ENCODE data around the gene SORCS2. TPM values are rescaled to one million over a fixed set of nuclear protein-coding genes. Genes with fewer than 3 reads are reported as not detected.

The SORCS2 gene
- total and polyA plus RNA-seq, 3 donors from 2014 or later = 2.7 to 4.6 (median 2.9) TPM

DNA sequence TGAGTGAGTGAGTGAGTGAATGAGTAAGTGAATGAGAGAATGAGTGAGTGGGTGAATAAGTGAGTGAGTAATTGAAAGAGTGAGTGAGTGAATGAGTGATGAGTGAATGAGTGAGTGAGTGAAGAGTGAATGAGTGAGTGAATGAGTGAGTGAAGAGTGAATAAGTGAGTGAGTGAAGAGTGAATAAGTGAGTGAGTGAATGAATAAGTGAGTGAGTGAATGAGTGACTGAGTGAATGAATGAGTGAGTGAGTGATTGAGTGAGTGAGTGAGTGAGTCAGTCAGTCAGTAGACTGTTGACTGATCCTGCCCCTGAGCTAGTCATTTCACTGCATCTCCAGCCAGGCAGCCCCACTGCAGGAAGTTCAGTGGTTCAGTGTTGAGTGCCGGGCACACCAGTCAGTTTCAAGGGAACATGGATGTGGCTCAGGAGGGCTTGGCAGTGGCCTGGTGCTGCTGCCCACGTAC lies 470.8 kb downstream of the SORCS2 start:
- 71 to 79% methylated on average over 2 of the region's 2 CpGs for WGBS, 2 donors
- Histone ChIP-seq H3K27me3 (no peaks in the 10 kb centered on the region), H3K27ac (no peak overlapping the region), H3K4me3 (no peak overlapping the region), H3K4me1 (peaks cover 7% of the 10 kb centered on the region), H3K9me3 (no peaks in the 10 kb centered on the region), H3K36me3 (ENCODE audit: low read depth, missing control alignments) (no peaks in the 10 kb centered on the region)
- intact Hi-C loops (cut with DNase I; ENCODE audit: low total_unique reads) = no loop called here
- no peak for DNase-seq
- TF ChIP-seq, protein P1, sequence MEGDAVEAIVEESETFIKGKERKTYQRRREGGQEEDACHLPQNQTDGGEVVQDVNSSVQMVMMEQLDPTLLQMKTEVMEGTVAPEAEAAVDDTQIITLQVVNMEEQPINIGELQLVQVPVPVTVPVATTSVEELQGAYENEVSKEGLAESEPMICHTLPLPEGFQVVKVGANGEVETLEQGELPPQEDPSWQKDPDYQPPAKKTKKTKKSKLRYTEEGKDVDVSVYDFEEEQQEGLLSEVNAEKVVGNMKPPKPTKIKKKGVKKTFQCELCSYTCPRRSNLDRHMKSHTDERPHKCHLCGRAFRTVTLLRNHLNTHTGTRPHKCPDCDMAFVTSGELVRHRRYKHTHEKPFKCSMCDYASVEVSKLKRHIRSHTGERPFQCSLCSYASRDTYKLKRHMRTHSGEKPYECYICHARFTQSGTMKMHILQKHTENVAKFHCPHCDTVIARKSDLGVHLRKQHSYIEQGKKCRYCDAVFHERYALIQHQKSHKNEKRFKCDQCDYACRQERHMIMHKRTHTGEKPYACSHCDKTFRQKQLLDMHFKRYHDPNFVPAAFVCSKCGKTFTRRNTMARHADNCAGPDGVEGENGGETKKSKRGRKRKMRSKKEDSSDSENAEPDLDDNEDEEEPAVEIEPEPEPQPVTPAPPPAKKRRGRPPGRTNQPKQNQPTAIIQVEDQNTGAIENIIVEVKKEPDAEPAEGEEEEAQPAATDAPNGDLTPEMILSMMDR (IDR thresholded peaks at IDR 0.05) = no peak

DNA sequence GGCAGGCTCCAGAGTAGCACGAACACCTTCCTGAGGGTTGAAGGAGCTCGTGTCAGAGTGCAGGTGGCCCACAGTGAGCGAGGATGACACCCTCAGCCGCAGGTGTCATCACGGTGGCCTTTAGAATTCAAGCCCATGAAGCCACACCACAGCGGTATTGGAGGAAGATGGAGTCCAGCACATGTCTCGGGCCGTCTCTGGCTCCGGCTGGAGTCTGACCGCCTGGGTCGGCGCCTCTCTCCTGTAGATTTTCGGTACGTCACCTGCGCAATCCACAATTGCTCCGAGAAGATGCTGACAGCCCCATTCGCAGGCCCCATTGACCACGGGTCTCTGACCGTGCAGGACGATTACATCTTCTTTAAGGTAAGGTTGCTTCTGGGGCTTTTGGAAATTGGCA lies 471.8 kb downstream of the SORCS2 start:
- 91 to 100% methylated on average over 11 to 20 of the region's 20 CpGs for whole genome bisulfite sequencing, 2 donors
- Histone ChIP-seq H3K27me3 (no peaks in the 10 kb centered on the region), H3K36me3 (ENCODE audit: low read depth, missing control alignments) (no peaks in the 10 kb centered on the region), H3K27ac (no peak overlapping the region), H3K4me1 (peaks cover 7% of the 10 kb centered on the region), H3K9me3 (no peaks in the 10 kb centered on the region), H3K4me3 (no peak overlapping the region)
- no peak for TF ChIP-seq POLR2A (IDR thresholded peaks at IDR 0.05)
- TF ChIP-seq, protein P1 (IDR thresholded peaks at IDR 0.05) = no peak
- intact Hi-C loops (cut with DNase I; ENCODE audit: low total_unique reads) = no loop called here
- DNase-seq = no peak

DNA sequence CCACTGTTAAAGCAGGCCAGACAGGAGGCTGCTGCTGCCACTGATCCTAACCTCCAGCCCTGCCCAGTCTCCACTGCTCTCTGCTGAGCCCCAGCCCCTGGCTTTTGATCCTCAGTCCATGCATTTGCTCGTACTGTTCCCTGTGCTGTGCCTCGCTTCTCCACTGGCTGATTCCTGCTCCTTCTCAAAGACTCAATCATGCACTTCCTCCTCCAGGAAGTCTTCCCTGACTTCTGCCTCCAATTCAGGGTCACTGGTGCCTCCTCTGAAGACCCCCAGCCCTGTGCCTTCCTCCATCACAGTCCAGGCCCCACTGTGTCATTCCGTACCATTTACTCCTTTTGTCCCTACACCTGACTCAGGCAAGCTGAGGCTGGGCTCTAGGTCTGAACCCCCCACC lies 473.0 kb downstream of the SORCS2 start:
- intact Hi-C loops (cut with DNase I; ENCODE audit: low total_unique reads) = no loop called here
- H3K4me3 ChIP-seq = no peak overlapping the region
- no peaks in the 10 kb centered on the region for H3K27me3 ChIP-seq
- H3K9me3 ChIP-seq = no peaks in the 10 kb centered on the region
- no peak for DNase-seq
- H3K4me1 ChIP-seq = peaks cover 5% of the 10 kb centered on the region
- TF ChIP-seq POLR2A (IDR thresholded peaks at IDR 0.05) = no peak
- TF ChIP-seq, protein P1 (IDR thresholded peaks at IDR 0.05) = no peak
- no peak overlapping the region for H3K27ac ChIP-seq
- no peaks in the 10 kb centered on the region for H3K36me3 ChIP-seq (ENCODE audit: low read depth, missing control alignments)
- WGBS, 2 donors = 93 to 96% methylated on average over 3 of the region's 3 CpGs

DNA sequence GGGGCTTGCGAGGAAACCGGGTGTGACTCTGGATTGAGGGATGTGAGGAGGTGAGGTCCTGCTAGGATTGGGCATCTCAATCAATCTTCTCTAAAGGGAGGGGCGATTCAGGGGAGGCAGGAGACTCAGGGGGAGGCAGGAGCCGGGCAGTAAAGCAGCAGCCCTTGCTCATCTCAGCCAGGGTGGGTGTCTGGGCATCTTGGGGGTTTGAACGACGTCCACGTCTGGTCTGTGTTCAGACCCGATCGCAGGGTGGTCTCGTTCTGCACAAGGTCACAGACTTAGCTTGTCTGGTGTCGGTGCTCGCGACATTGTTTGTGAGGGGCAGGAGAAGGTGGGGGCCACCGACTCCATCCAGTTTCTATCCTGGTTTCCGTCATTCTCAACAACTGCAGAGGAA lies 473.7 kb downstream of the SORCS2 start:
- Histone ChIP-seq H3K4me3 (no peak overlapping the region), H3K4me1 (no peaks in the 10 kb centered on the region), H3K36me3 (ENCODE audit: low read depth, missing control alignments) (no peaks in the 10 kb centered on the region), H3K9me3 (no peaks in the 10 kb centered on the region), H3K27me3 (no peaks in the 10 kb centered on the region), H3K27ac (no peak overlapping the region)
- WGBS, 2 donors = 85 to 93% methylated on average over 14 to 15 of the region's 15 CpGs
- intact Hi-C loops (cut with DNase I; ENCODE audit: low total_unique reads) = no loop called here
- DNase-seq = no peak
- no peak for TF ChIP-seq POLR2A (IDR thresholded peaks at IDR 0.05)
- TF ChIP-seq, protein P1 (IDR thresholded peaks at IDR 0.05) = no peak

- no peak for DNase-seq
- Histone ChIP-seq H3K9me3 (no peaks in the 10 kb centered on the region), H3K27ac (no peak overlapping the region), H3K4me1 (no peaks in the 10 kb centered on the region), H3K27me3 (no peaks in the 10 kb centered on the region), H3K36me3 (ENCODE audit: low read depth, missing control alignments) (no peaks in the 10 kb centered on the region), H3K4me3 (no peak overlapping the region)
- TF ChIP-seq, protein P1 (IDR thresholded peaks at IDR 0.05) = no peak
- TF ChIP-seq POLR2A (IDR thresholded peaks at IDR 0.05) = no peak
- WGBS, 2 donors = 92 to 97% methylated on average over 6 of the region's 6 CpGs
- intact Hi-C loops (cut with DNase I; ENCODE audit: low total_unique reads) = no loop called here
Observed at GRCh38 chr4:7666744-7667143, 474.4 kb downstream of the SORCS2 start.
